Mesothelial cell of epicardium (in vitro differentiated cells): Measurements from ENCODE around the gene GALR1. TPM values are rescaled to one million over a fixed set of nuclear protein-coding genes. Genes with fewer than 3 reads are reported as not detected.

Experiments
- DNase-seq, 2 experiments: peaks; one replicate each; pipeline ENCODE4 v3.0.0; 2021; ENCODE audit warnings: low spot score in 2 of 2; ENCODE audit not compliant: unreplicated experiment in 2 of 2
- H3K27ac Mint-ChIP-seq: 2 replicates; pipeline ENCODE4 v1.8.0; 2021; ENCODE audit warnings: mixed read lengths
- H3K27me3 Mint-ChIP-seq: 2 replicates; pipeline ENCODE4 v1.8.0; 2021; ENCODE audit warnings: low read depth, mixed read lengths
- H3K36me3 Mint-ChIP-seq: 2 replicates; pipeline ENCODE4 v1.8.0; 2021; ENCODE audit warnings: mixed read lengths
- H3K4me1 Mint-ChIP-seq: 2 replicates; pipeline ENCODE4 v1.8.0; 2021; ENCODE audit warnings: mixed read lengths
- H3K4me3 Mint-ChIP-seq: 2 replicates; pipeline ENCODE4 v1.8.0; 2021; ENCODE audit warnings: mild to moderate bottlenecking, moderate library complexity, mixed read lengths
- H3K9me3 Mint-ChIP-seq: 2 replicates; pipeline ENCODE4 v1.8.0; 2021; ENCODE audit warnings: mixed read lengths
- total RNA-seq: library from RNA; stranded (reverse); gene quantifications from 3 replicates; pipeline ENCODE4 v1.2.1, GENCODE V29; 2021
- TF ChIP-seq, protein P1 (sequence below): fragments of 200-600 bp; sonication (generic); IDR thresholded peaks from one replicate; pipeline ENCODE4 v1.5.0; 2021; ENCODE audit warnings: antibody characterized with exemption; ENCODE audit not compliant: unreplicated experiment

Gene GALR1, protein sequence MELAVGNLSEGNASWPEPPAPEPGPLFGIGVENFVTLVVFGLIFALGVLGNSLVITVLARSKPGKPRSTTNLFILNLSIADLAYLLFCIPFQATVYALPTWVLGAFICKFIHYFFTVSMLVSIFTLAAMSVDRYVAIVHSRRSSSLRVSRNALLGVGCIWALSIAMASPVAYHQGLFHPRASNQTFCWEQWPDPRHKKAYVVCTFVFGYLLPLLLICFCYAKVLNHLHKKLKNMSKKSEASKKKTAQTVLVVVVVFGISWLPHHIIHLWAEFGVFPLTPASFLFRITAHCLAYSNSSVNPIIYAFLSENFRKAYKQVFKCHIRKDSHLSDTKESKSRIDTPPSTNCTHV
- not detected in 3 replicates for total RNA-seq

- peak in 1 of 2 experiments; percentile 41 for DNase-seq
- no peaks in the 10 kb centered on the region for H3K36me3 Mint-ChIP-seq
- peaks cover 93% of the 10 kb centered on the region for H3K27me3 Mint-ChIP-seq
- H3K9me3 Mint-ChIP-seq, result peaks cover 15% of the 10 kb centered on the region
- no peak within 1 kb of the TSS for H3K27ac Mint-ChIP-seq
- peak within 1 kb of the TSS; percentile 48 for H3K4me3 Mint-ChIP-seq
- TF ChIP-seq, protein P1, sequence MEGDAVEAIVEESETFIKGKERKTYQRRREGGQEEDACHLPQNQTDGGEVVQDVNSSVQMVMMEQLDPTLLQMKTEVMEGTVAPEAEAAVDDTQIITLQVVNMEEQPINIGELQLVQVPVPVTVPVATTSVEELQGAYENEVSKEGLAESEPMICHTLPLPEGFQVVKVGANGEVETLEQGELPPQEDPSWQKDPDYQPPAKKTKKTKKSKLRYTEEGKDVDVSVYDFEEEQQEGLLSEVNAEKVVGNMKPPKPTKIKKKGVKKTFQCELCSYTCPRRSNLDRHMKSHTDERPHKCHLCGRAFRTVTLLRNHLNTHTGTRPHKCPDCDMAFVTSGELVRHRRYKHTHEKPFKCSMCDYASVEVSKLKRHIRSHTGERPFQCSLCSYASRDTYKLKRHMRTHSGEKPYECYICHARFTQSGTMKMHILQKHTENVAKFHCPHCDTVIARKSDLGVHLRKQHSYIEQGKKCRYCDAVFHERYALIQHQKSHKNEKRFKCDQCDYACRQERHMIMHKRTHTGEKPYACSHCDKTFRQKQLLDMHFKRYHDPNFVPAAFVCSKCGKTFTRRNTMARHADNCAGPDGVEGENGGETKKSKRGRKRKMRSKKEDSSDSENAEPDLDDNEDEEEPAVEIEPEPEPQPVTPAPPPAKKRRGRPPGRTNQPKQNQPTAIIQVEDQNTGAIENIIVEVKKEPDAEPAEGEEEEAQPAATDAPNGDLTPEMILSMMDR, result no peak
- H3K4me1 Mint-ChIP-seq, result peaks cover 12% of the 10 kb centered on the region
Measured at GRCh38 chr18:77249569-77250500, at the start of gene GALR1. Gene GALR1, plus strand, starts transcription at chr18:77249848. Its CDS starts 701 bp downstream, at chr18:77250549.

DNA sequence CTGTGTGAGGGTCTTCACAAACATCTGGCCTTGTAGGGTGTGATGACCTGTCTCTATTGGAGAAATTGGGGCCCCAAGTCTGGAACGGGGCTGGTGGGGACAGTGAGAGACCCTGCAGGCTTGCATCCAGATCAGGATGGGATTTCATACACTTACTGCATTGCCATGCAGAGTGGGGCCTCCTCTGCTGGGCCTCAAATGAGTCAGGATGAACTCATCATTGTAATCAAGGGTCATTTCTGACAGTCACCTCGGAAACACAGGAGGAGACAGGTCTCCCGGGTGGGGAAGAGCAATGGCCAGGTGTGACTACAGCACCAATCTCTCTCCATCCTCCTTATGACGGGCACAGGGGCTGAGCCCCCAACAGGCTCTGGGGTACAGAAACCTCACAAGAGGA lies 48.1 kb upstream of the GALR1 start:
- Mint-ChIP-seq H3K27ac (no peak overlapping the region), H3K4me3 (no peak overlapping the region), H3K9me3 (no peaks in the 10 kb centered on the region), H3K27me3 (peaks cover 38% of the 10 kb centered on the region), H3K36me3 (no peaks in the 10 kb centered on the region), H3K4me1 (no peaks in the 10 kb centered on the region)
- TF ChIP-seq, protein P1, result no peak
- DNase-seq, result no peak

- no peak overlapping the region for H3K27ac Mint-ChIP-seq
- H3K4me1 Mint-ChIP-seq, result peaks cover 3% of the 10 kb centered on the region
- H3K27me3 Mint-ChIP-seq, result peaks cover 36% of the 10 kb centered on the region
- no peaks in the 10 kb centered on the region for H3K9me3 Mint-ChIP-seq
- TF ChIP-seq, protein P1, result no peak
- no peak for DNase-seq
- no peaks in the 10 kb centered on the region for H3K36me3 Mint-ChIP-seq
- no peak overlapping the region for H3K4me3 Mint-ChIP-seq
Measured at GRCh38 chr18:77202329-77202728, 47.3 kb upstream of the GALR1 start.

DNA sequence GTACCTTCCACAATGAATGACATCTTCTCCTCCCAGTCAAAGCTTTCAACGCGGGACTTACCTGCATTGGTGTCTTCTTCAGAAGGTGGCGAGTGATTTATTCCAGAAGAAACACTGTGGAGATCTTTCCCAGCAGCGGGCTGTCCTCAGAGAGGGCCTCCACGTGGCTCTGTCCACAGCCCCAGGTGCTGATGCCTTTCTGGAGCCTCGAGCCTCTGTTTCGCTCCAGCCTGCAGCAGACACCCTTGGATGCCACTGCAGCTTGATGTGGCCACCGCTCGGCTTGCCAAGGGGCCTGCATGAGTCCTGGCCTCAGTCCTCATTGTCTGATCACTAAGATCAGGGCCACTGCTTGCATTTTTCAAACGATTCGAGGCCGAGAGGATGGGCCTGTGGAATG lies 46.6 kb upstream of the GALR1 start:
- DNase-seq, result no peak
- H3K27me3 Mint-ChIP-seq, result peaks cover 30% of the 10 kb centered on the region

GRCh38 chr18:77203851-77204250 lies 45.8 kb upstream of the GALR1 start:
- TF ChIP-seq, protein P1, result no peak
- Mint-ChIP-seq H3K27ac (no peak overlapping the region), H3K9me3 (no peaks in the 10 kb centered on the region), H3K27me3 (peaks cover 29% of the 10 kb centered on the region), H3K4me1 (peaks cover 11% of the 10 kb centered on the region), H3K4me3 (no peak overlapping the region), H3K36me3 (no peaks in the 10 kb centered on the region)
- DNase-seq, result no peak

More for the DNA sequence above, 46.6 kb upstream of the GALR1 start:
- Mint-ChIP-seq H3K9me3 (no peaks in the 10 kb centered on the region), H3K4me3 (no peak overlapping the region), H3K4me1 (peaks cover 7% of the 10 kb centered on the region), H3K36me3 (no peaks in the 10 kb centered on the region), H3K27ac (no peak overlapping the region)
- TF ChIP-seq, protein P1, result no peak
